DMS 273 (cell line): ENCODE measurements around the gene SELENBP1.
A peak's percentile ranks its signal among the peaks of the same experiment; 100 is the strongest.
"Not testable (repeated sequence)": the region's sequence is repeated elsewhere in the genome, so short reads cannot be mapped to it uniquely, and the experiment has no call there.

ENCODE experiments used
- DNase-seq: peaks from one replicate; lab custom pipeline; 2025; ENCODE audit not compliant: unreplicated experiment; lab: John Stamatoyannopoulos, UW

SELENBP1 gene

DNA sequence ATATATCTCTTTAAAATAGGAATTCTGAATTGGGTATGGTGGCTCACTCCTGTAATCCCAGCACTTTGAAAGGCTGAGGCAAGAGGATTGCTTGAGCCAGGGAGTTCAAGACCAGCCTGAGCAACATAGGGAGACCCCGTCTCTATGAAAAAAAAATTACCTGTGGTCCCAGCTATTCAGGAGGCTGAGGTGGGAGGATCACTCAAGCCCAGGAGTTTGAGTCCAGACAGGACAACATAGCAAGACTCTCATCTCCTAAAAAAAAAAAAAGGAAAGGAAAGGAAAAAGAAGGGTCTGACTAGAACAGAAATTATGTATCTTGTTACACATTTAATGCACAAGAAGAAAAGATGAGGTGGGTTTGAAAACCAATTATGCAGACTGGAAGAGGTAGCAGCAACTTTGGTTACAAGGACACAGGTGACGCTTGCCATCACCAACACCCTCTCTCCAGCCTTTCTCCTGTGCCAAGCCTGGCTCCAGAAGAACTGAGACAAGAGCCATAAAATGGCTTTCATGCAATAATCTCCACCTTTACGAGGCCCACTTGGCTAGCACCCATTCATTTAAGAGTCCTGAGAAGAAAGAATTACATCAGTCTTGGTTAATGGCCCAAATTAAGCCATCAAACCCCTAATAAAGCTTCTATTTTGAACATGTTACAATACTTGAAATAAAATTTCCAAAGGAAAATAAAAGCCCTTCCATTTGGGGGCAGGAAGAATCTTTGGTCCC, 4.8 kb upstream of the SELENBP1 start:
- DNase-seq, result no peak

GRCh38 chr1:151373196-151373595, 691 bp upstream of the SELENBP1 start:
- no peak for DNase-seq

GRCh38 chr1:151371370-151372057, 991 bp downstream of the SELENBP1 start:
- peak; percentile 100 for DNase-seq

- peak; percentile 94 for DNase-seq
Measured at GRCh38 chr1:151370211-151370911, 2.1 kb downstream of the SELENBP1 start.

DNA sequence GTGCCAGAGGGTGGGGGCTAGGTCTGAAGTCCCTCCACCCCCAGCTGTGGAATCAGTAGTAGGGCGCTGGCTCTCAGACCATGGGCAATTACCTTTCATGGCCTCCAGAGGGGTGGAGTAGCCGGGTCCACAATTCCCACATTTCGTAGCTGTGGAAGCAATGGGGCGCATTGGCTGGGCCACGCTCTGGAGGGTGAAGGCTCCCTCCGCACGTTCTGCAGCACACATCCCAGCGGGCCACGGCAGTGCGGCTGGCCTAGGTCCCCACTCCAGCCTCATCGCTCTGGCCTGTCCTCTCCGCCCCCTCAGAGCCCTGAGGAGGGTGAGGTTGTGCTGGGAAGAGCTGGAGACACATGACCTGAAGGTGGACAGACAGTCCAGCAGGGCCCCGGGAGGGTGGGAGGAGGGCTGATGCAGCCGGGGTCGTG, 2.9 kb downstream of the SELENBP1 start:
- DNase-seq, result no peak

DNA sequence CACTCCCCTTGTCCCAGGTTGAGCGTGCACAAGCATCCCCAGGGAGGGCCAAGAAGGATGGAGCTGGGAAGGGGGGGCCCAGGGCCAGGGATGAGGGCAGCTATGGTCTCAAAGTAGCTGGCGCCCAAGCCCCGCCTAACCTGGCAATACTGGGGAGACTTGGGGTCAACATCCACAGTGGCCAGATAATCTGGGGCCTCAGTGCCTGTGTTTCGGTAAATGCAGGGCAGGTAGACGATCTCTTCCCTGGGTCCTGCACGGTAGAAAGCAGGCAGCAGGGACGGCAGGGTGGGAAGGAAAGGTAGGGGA, 3.2 kb downstream of the SELENBP1 start:
- no peak for DNase-seq

DNA sequence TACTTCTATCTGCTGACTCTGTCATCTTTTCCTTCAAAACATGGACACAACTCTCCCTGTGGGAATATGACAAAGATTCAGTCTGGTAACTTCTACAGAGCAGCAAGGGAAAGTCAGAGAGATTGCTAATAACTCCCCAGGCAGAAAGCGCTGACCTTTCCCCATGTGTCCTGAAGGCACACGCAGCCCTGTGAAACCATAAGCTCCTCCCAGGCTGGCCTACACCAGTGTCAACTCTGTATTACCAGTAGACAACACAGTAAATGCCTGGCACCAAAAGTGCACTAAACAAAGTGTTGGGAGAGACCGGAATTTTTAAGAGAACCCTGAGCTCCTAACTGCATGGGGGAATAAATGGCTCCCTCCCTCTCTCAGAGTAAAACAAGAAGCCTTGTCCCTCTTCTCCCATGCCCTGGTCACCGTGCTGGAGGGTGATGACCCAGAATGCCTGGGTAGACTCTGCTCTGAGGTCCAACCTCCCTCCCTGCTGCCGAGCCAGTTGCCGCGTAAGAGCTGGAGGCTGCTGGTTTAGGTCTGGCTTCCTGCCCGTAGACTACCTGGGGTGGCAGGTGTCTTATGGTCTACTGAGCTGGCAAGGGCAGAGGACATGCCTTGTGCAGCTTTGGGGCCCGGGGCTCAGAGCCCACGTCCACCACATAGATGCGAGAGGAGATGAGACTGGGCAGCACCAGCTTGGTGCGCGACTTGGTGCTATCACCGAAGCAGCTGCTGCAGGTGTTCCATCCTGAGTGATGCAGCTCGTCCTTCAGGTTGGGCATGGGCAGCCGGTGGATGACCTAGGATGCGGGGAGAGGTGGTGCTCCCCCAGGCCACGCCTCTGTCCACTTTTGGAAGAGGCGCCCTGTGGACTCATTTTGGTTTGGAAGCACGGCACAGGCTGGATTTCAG, 3.9 kb downstream of the SELENBP1 start:
- no peak for DNase-seq

- DNase-seq, result no peak
Measured at GRCh38 chr1:151367658-151368392, 4.7 kb downstream of the SELENBP1 start.

GRCh38 chr1:151364996-151365395, 7.5 kb downstream of the SELENBP1 start:
- no peak for DNase-seq

DNA sequence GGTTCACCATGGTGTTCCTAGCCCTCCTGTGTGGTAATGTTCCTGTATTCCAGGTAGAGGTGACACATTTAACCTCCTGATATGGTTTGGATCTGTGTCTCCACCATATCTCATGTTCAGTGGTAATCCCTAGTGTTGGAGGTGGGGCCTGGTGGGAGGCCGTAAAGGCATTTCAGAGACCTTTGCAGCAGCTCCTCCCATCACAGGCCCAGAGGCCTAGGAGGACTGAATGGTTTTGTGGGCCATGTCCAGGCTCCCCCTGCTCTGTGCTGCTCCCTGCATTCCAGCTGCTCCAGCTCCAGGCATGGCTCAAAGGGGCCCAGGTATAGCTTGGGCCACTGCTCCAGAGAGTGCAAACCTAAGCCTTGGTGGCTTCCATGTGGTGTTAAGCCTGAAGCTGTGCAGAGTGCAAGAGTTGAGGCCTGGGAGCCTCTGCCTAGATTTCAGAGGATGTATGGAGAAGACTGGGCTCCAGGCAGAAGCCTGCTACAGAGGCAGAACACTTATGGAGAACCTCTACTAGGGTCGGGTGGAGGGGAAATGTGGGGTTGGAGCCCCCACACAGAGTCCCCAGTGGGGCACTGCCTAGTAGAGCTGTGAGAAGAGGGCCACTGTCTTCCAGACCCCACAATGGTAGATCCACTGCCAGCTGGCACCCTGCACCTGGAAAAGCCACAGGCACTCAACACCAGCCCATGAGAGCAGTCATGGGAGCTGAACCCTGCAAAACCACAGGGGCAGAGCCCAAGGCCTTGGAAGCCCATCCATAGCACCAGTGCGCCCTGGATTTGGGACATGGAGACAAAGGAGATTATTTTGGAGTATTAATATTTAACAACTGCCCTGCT, 10.0 kb downstream of the SELENBP1 start:
- DNase-seq, result no peak

GRCh38 chr1:151361883-151362282, 10.6 kb downstream of the SELENBP1 start:
- DNase-seq, result no peak

DNA sequence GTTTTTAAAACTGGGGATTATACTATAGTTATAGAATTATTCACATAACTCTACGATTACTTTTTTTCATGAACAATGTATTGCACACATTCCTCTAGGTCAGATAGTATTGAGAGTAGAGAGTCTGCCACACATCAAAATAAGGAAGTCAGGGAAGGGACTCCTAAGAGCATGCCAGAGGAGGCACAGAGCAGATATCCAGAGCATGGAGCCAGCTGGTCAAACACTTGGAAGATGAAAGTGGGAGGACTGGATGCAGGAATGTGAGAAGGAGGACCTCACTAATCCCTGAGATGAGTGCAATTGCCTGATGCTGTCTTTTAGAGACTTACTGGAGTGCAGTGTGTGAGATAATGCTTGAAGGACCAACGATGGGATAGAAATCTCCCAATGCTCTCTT, 15.8 kb downstream of the SELENBP1 start:
- DNase-seq, result no peak

GRCh38 chr1:151352021-151352718, 20.3 kb downstream of the SELENBP1 start:
- DNase-seq, result peak; percentile 96

DNA sequence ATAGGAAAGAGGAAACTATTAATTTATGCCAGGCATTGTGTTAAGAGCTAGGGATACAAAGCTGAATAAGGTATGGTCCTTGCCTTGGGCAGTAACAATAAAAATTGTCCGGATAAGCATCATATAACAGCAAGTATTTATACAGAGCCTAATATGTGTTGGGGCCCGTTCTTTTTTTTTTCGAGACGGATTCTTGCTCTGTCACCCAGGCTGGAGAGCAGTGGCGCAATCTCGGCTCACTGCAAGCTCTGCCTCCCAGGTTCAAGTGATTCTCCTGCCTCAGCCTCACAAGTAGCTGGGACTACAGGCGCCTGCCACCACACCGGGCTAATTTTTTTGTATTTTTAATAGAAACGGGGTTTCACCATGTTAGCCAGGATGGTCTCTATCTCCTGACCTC, 22.2 kb downstream of the SELENBP1 start:
- not testable (repeated sequence) for DNase-seq

DNA sequence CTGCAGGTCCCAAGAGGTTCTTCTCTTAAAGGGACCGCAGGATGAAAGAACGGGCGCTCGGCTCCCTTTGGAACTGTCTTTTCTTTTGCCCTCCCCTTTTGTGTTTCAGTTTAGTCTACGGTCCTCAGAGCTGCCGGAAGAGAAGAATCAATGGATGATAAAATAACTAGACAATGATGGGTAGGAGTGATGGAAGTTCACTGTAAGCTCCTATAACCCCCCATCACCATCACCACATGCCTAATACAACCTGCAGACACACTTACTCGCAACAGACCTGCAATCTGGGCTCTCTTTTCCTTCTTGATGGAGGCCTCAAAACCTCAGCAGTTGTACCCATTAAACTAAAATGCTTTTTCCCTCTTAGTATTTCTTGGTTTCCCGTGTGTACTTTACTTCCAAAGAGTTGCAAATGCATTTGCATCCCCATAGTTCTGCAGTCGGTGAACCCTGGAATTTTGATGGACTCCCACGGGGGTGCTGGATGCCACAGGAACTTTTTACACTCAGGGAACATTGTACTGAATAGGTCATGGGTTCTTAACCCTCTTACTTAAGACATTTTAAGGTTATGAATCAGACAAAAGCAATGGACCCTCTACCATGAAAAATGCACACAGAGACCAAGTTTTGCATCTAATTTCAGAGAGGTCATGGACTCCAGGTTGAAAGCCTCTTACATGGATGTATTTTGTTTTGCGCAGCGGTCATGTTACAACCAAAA, 24.8 kb downstream of the SELENBP1 start:
- DNase-seq, result no peak

DNA sequence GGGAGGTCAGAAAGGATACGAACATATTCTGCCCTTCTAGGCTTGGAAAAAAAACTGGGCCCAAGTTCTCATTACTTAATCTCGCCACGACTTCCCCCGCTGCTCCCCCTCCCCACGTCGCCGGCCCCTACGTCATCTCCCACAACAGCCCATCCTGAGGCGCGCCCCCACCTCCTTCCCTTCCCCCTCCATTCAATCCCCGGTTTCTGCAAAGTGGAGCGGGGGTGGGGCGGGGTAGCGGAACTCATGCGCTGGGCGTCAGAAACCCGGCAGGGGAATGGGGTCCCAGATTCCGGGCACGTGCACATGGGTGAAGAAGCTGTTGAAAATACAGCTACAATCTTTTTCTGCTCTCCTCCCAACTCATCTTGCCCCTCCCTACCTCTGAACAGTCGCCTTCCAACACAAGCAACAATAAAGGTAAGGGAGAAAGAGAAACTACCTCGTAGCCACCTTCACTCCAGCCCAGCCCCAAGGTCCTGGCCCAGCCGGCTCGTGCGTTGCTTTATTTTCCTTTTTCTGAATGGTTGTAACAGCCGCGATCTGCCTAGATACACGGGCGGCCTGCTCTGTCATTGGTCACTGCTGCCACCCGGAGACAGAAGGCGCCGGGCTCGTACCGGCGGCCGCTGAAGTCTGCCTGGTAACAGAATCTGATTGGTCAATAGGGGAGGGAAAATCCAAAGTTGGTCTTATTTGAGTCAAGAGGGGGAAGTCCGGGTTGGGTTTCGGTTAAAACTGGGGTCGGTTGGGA, 25.6 kb downstream of the SELENBP1 start, which contains the start of gene RFX5:
Gene RFX5 (minus strand): TSS at position 484 of the 754 bp plus-strand sequence. CDS start 932 bp downstream, outside the sequence.
- peak; percentile 100 for DNase-seq

GRCh38 chr1:151346082-151346768, 26.3 kb downstream of the SELENBP1 start:
- DNase-seq, result no peak
